KBM-7 (cell line): ENCODE results near the gene EXTL2.
"Not testable (repeated sequence)": the region's sequence is repeated elsewhere in the genome, so short reads cannot be mapped to it uniquely, and the experiment has no call there.

Experiments
- DNase-seq: peaks from one replicate; pipeline ENCODE4 v3.0.0-alpha.2; 2015
- in situ Hi-C: fragments of 300-500 bp; cut with MboI; formaldehyde crosslinking; loops from 2 replicates; pipeline ENCODE4 v1.14.3; 2020; ENCODE audit warnings: low sequenced_read_pairs, low pct_unique_long_range_greater_than_20kb, mixed read lengths

The EXTL2 gene

DNA sequence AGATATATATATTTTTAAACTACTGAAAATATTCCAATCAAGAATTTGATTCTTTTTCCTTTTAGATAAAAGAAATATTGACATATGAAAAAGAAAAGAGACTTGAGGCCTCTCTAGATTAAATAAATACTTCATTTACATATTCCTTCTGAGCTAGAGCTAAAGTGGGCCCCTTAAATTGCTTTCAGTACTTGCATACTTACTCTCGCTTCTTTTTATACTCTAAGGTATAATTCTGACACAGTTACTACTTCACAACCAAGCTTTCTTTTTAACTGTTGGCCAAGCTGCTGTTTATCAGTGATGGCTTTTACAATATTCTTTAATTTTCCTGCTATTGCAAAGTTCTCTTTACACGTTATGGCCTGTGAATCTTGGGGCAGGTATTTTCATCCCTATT, 24.6 kb downstream of the EXTL2 start:
- in situ Hi-C loops = loop anchor here (25.0 kb wide), 2 partner anchors 258 to 408 kb away; no protein-coding TSS in a partner anchor
- DNase-seq = no peak

DNA sequence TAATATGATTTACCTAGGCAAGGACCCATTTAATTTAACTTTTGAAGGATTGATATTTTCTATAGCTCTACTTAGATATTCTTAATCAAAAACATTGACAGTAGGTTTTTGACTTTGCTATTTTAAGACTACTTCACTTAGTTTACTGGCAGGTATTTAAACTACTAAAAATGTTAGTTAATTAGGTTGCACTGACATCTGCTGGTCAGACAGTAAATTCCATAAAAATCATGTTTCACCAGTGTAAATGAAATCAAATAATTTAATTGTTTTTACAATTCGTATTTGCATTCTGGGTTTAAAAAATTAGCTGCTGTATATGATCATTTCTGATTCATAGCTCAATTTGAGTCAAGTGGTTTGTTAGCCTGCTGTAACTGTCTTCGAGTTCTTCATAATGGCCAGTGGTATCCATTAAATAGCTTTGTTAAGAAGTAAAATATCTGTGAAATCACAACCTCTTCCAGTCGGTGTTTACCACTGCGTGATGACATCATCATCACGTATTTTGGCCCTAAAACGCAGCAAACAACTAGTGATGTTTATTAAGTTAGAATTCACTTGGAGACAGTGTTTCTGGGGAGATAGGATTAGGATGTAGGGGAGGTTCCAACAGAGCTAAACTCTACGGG, 26.2 kb downstream of the EXTL2 start:
- peak; percentile 46 for DNase-seq
- in situ Hi-C loops = loop anchor here (25.0 kb wide), 2 partner anchors 256 to 406 kb away; no protein-coding TSS in a partner anchor

DNA sequence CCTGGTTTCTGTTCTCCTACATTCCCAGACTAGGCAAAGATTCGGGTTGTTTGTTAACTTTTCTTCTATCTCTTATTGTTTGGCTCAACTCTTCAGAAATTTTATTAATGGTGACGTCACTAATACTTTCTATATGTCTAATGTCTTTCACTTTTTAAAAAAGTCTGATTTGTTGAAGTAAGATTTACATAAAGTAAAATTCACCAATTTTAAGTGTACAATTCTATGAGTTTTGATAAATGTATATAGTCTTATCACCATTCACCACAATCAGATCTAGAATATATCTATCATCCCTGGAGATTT, 27.8 kb downstream of the EXTL2 start:
- no peak for DNase-seq
- in situ Hi-C loops = loop anchor here (25.0 kb wide), 2 partner anchors 255 to 405 kb away; no protein-coding TSS in a partner anchor

DNA sequence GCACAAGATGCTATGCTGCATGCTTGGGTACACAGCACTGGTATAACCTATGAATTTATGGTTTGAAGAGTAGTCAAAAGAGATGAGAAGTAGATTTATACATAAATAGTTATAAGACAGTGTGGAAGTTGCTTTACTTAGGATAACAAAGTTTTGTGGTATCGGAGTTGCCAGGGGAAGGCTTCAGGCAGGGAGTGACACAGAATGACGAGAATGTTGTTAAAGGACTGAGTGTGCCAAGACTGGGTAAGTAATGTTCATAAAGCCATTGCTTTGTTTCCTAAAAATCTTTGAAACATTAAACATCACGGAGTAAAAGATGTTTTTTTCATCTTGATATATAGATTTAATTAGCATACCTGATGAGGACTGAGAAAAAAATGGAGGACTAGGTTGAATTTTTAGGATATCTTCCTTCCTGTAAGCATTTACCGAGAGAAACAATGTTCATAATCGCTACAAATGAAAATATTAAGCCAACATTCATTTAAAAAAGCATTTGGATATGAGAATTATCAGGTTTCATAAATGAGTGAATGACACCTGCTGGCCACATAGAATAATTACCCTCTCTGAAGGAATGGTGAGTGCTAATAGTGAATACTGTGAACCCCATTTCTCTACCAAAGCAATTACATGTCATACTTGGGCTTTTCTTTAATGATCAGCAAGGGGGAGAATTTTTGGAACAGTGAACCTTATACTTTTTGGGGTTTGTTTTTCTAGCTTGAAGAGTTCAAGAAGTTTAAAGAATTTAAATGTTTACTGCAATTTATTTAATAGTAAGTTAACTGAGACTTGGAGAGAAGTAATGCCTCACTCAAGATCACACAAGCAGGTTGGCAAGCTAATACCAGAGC, 28.4 kb downstream of the EXTL2 start:
- peak; percentile 29 for DNase-seq
- in situ Hi-C loops = loop anchor here (25.0 kb wide), 2 partner anchors 254 to 404 kb away; no protein-coding TSS in a partner anchor

DNA sequence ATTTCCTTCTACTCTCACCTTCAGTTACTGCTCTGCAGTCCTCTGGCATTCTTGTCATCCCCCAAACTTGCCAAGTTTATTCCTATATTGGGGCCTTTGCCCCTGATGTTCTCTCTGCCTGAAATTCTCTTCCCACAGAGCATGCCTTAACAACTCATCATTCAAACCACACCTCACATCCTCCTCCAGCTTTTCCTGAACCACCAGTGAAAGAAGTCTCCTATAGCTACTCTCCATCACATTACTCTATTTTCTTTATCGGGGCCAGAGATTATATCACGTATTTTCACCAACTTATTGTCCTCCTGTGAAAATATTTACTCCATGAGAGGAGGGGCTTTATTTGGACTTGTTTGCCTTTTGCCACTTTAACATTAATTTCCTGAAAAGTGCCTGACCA, 32.1 kb downstream of the EXTL2 start:
- DNase-seq = no peak
- in situ Hi-C loops = loop anchor here (25.0 kb wide), 2 partner anchors 250 to 400 kb away; no protein-coding TSS in a partner anchor

DNA sequence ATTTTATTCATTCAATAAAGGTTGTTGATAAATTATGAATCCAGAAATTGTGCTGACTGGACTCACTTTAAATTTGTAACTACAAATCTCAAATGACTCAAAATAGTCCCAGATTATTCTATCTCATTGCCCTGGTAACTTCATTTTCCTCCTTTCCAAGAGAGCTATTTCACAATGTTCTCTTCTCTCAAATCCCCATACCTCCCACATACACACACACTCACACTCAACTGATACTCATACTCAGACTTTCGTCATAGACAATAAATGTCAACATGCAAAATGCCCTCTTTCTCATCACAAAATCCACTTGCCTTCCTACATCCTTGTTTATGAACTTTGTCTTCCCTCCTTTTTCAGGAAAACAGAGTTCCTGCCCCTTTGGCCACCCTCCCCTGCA, 33.3 kb downstream of the EXTL2 start:
- in situ Hi-C loops = loop anchor here (25.0 kb wide), 2 partner anchors 249 to 399 kb away; no protein-coding TSS in a partner anchor
- no peak for DNase-seq

DNA sequence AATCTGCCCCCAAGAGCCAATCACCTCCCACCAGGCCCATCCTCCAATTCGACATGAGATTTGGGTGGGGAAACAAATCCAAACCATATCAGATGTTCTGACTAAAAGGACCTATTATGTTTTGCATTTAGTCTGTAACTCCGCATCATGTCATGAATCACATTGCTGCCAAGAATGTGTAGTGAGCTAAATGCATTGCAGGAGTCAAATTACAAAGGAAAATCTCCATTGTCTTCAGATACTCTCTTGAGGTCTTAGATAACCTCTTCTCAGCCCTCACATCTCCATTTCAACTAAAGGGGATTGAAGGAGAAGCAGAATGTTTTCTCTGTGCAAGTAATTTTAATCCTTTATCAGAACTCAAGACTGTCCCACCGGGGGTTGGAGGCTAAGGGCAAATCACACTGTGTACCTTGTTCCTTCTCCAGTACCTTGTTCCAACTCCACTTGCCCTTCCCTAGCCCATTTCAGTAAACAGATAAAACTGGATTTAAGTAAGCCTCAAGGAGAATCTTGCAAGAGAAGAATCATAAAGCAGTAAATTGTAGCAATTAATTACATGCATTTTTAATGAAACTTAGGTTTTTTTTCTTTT, 34.1 kb downstream of the EXTL2 start:
- in situ Hi-C loops = loop anchor here (25.0 kb wide), 2 partner anchors 248 to 398 kb away; no protein-coding TSS in a partner anchor
- no peak for DNase-seq

DNA sequence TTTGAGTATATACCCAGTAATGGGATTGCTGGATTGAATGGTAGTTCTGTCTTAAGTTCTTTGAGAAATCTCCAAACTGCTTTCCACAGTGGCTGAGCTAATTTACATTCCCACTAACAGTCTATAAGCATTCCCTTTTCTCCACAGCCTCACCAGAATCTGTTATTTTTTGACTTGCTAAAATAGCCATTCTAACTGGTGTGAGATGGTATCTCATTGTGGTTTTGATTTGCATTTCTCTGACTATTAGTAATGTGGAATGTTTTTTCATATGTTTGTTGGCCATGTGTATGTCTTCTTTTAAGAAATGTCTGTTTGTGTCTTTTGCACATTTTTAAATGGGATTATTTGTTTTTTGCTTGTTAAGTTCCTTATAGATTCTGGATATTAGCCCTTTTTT, 39.5 kb downstream of the EXTL2 start:
- in situ Hi-C loops = loop anchor here (25.0 kb wide), 2 partner anchors 243 to 393 kb away; no protein-coding TSS in a partner anchor

DNA sequence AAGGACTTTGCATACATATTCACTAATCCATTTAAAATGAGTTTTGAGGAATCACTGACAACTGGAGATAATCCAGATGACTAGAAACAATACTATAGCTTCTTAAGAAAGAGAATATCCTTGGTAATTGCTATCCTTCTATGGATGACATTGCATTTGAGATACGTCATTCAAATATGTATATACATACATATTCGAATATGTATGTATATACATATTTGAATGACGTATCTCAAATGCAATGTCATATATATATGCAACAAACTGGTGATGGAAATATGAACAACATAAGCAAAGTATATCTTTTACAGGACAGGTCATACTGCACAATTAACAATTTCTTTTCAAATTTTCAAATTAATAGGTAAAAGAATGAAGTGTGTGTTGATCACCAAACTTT, 41.7 kb downstream of the EXTL2 start:
- no peak for DNase-seq
- in situ Hi-C loops = loop anchor here (25.0 kb wide), 2 partner anchors 241 to 391 kb away; no protein-coding TSS in a partner anchor

More for the DNA sequence above, 39.5 kb downstream of the EXTL2 start:
- DNase-seq = not testable (repeated sequence)

DNA sequence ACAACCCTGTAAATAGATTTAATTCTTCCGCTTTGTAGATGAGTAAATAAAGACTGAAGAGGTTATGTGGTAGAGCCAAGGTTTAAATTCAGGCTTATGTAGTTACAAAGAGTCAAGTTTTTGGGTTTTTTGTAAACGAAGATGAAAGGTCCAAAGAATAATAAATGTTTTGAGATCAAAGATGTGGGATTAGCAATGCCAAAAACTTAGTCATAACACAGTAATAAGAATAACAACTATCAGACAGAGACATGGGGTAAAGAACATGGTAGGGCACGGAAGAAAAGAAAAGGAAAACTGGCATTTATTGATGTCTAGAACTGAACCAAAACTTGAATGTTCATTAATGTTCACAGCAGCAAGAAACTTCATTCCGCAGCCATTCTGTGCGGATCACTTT, 42.9 kb downstream of the EXTL2 start:
- no peak for DNase-seq
- in situ Hi-C loops = loop anchor here (25.0 kb wide), 2 partner anchors 239 to 389 kb away; no protein-coding TSS in a partner anchor

DNA sequence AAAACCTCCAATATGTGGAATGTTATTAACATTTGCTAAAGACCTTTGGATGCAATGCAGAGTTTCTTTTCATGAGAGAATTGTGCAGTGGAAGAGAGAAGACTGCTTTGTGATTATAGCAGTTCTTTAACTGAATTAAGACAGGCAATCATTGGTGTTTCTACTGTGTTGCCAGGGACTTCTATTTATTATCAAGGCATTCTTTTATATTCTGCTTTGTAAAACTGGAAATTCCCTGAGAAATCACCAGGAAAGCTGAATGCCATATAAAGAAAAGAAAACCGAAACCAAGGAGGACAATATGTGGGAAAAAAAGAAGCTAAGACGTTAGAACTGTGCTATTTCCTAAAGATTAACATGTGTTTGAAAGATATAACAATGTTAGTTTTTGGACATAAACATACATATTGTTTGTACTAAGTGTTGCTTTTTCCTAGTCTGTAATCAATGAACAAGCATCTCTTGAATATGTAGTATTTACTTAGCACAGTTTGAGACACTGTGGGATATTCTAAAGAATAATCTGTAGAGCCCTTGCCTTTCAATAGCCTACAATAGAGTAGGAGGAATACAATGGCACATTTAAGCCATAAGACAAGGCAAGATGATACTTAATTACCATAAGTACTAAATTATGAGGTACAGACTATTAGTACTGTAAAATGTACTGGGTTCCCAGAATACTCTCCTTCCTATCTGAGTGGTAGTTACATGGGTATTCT, 47.1 kb downstream of the EXTL2 start:
- in situ Hi-C loops = no loop called here
- DNase-seq = no peak

DNA sequence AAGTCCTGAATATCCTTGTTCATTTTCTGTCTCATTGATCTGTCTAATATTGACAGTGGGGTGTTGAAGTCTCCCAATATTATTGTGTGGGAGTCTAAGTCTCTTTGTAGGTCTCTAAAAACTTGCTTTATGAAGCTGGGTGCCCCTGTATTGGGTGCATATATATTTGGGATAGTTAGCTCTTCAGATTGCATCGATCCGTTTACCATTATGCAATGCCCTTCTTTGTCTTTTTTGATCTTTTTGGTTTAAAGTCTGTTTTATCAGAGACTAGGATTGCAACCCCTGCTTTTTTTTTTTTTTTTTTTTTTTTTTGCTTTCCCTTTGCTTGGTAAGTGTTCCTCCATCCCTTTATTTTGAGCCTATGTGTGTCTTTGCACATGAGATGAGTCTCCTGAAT, 51.5 kb downstream of the EXTL2 start:
- in situ Hi-C loops, DNase-seq: not testable (repeated sequence)

DNA sequence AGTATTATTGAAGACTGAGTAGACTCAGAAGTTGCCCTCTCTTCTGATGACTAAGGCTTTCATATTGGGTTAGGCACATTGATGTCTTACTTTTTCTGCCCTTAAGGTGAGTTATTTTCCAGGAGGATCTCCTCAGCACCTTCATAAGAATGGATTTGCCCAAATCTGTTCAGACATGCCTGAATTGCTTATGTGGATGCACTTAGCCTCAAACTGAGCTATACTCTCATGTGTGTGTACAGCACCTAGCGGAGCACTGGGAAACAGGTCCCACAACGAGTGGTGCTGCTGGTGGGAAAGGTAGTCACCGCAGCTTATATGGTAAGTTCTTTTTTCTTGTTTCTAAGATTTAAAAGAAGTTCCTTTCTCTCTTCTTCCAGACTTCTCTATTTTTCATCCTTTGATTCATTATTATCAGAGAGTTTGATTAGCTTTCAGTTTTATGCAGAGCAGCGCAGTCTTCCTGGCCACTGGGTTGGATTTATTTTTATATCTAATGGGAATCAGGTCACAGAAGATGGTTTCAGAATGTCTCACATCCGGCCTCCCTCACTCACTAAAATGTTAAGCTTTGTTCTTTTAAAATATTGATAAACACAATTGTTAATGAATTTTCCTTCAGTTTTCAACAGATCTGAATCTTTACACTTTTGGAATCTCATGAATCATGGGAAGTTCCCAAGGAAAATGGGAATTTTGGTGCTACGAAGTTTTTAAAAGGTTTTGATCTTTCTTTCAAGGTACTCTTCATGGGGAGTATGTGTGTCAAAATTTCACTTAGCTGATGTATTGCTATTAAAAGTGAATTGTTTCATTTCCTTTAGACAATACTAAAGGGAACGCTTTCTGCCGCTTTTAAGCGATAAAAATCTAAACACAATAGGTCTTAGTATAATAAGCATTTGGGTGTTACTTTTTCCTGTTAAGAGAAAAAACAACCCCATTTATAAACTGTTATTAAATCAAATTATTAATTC, 58.5 kb downstream of the EXTL2 start:
- no peak for DNase-seq
- in situ Hi-C loops = no loop called here

DNA sequence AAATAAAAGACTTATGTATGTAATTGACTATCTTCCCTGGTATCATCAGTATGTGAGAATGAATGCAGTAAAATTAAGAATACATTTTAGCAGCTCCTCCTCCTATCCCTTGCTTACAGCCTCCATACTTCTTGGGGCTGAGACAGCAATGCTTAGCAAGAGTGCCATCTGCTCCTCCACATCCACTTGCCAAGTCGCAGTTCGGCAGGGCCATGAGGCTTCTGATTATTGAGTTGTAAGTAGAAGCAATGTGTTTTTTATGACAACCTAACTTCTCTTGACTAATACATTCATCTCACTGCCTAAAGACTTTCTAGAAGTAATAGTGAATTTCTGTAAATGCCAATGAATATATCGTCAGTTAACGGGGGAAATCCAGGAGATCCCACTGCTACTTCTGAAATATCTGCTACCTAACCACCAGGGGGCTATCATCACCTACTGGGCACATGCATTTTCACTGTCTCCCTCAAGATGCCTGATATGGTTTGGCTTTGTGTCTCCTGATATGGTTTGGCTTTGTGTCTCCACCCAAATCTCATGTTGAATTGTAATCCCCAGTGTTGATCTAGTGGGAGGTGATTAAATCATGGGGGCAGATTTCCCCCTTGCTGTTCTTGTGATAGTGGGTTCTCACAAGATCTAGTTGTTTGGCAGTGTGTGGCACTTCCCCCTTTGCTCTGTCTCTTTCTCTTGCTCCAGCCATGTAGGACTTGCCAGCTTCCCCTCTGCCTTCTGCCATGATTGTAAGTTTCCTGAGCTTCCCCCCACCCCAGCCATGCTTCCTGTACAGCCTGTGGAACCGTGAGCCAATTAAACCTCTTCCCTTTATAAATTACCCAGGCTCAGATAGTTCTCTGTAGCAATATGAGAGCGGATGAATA, 59.6 kb downstream of the EXTL2 start:
- DNase-seq = peak; percentile 58
- in situ Hi-C loops = no loop called here

DNA sequence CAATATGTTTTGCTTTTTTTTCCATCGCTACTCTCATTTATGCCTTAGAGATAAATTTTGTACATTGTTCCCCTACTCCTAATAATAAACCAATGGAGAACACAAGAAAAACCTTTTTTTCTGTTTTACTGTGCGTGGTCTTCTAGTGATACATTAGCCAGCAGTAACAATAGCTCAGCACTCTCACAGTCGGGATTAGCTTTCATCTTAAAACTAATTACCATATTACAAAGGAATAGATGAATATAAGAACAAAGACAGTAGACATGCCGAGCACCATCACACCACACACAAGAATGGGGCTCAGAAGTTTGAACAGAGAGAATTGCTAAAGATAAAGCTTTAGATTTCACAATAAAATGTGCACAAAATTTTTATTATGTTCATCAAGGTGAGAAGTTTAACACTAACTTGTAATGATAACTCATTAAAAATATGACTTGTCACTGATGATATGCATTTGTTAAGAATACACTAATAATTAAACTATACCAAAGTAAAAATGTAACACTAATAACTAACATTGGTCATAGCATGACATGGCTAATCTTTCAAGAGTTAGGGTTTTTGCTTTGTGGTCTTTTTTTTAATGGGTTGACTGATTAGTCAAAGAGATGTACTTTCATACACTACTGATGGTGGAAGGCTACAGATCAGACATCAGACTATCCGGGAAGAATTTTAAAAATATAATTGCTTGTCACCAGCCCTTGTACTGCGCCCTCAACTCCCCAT, 61.8 kb downstream of the EXTL2 start:
- in situ Hi-C loops = no loop called here
- DNase-seq = no peak

DNA sequence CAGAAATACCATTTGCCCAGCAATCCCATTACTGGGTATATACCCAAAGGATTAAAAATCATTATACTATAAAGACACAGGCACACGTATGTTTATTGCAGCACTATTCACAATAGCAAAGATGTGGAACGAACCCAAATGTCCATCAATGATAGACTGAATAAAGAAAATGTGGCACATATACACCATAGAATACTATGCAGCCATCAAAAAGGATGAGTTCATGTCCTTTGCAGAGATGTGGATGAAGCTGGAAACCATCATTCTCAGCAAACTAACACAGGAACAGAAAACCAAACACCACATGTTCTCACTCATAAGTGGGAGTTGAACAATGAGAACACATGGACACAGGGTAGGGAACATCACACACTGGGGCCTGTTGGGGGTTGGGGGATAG, 69.0 kb downstream of the EXTL2 start:
- DNase-seq, in situ Hi-C loops: not testable (repeated sequence)
